ENCODE results near the gene PDCL3.

Gene PDCL3

GRCh38 chr2:100562613-100563406 lies at the start of gene PDCL3:
Gene PDCL3 (plus strand): TSS chr2:100562993. CDS start chr2:100563068, 75 bp downstream.
- peak; percentile 96 for DNase-seq

- no peak for DNase-seq
Observed at GRCh38 chr2:100513650-100514049, 49.1 kb upstream of the PDCL3 start.

- no peak for DNase-seq
Observed at GRCh38 chr2:100517556-100517955, 45.2 kb upstream of the PDCL3 start.

- DNase-seq, result no peak
Observed at GRCh38 chr2:100518801-100519200, 44.0 kb upstream of the PDCL3 start.

- no peak for DNase-seq
Observed at GRCh38 chr2:100520224-100520623, 42.6 kb upstream of the PDCL3 start.

GRCh38 chr2:100522430-100522829 lies 40.4 kb upstream of the PDCL3 start:
- no peak for DNase-seq

GRCh38 chr2:100524331-100524730 lies 38.5 kb upstream of the PDCL3 start:
- no peak for DNase-seq

- DNase-seq, result no peak
Observed at GRCh38 chr2:100526868-100527267, 35.9 kb upstream of the PDCL3 start.

GRCh38 chr2:100527440-100528015 lies 35.3 kb upstream of the PDCL3 start:
- DNase-seq, result no peak

GRCh38 chr2:100529176-100529575 lies 33.6 kb upstream of the PDCL3 start:
- no peak for DNase-seq

- DNase-seq, result no peak
Observed at GRCh38 chr2:100529900-100530299, 32.9 kb upstream of the PDCL3 start.

GRCh38 chr2:100535855-100536254 lies 26.9 kb upstream of the PDCL3 start:
- no peak for DNase-seq

- DNase-seq, result no peak
Observed at GRCh38 chr2:100537918-100538317, 24.9 kb upstream of the PDCL3 start.

GRCh38 chr2:100539221-100539620 lies 23.6 kb upstream of the PDCL3 start:
- no peak for DNase-seq

GRCh38 chr2:100541404-100541803 lies 21.4 kb upstream of the PDCL3 start:
- no peak for DNase-seq

GRCh38 chr2:100542418-100542817 lies 20.4 kb upstream of the PDCL3 start:
- no peak for DNase-seq

GRCh38 chr2:100544911-100545596 lies 17.7 kb upstream of the PDCL3 start:
- no peak for DNase-seq

- no peak for DNase-seq
Observed at GRCh38 chr2:100546469-100546868, 16.3 kb upstream of the PDCL3 start.

- DNase-seq, result no peak
Observed at GRCh38 chr2:100548771-100549170, 14.0 kb upstream of the PDCL3 start.

- no peak for DNase-seq
Observed at GRCh38 chr2:100551303-100551702, 11.5 kb upstream of the PDCL3 start.

GRCh38 chr2:100554798-100555407 lies 7.9 kb upstream of the PDCL3 start:
- DNase-seq, result peak; percentile 52 to 64

- DNase-seq, result no peak
Observed at GRCh38 chr2:100556746-100557145, 6.0 kb upstream of the PDCL3 start.

- no peak for DNase-seq
Observed at GRCh38 chr2:100560216-100560830, 2.5 kb upstream of the PDCL3 start.

Measured in activated T-cell treated with anti-CD3 and anti-CD28 coated beads, Interleukin-2, amount 50 U/mL, for 48 hours (primary cell).